Inflammatory macrophage treated with lipopolysaccharide for 1 hour (primary cell): ENCODE results near the gene LIX1L.
A peak's percentile ranks its signal among the peaks of the same experiment; 100 is the strongest.

Source experiments
- DNase-seq, 2 donors: peaks; one replicate each; pipeline ENCODE4 v3.0.0-alpha.2; 2020 to 2022

The LIX1L gene

DNA sequence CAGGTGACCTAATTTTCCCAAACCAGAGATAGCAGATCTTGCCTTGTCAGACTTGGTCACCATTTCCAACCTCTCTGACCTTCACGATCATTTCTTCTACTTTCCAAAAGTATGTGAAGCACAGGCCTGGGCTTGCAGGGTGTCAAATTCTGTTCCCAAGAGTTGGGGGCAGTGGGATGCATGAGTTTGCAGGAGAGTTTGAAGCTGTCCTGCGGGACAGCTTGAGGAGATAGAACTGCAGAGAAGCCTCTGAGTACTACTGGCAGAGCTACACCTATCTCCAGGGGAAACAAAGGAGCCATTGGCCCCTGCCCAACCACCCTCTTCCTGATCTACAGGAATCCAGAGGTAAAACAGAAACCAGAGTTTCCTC, 27.3 kb upstream of the LIX1L start:
- DNase-seq: no peak

DNA sequence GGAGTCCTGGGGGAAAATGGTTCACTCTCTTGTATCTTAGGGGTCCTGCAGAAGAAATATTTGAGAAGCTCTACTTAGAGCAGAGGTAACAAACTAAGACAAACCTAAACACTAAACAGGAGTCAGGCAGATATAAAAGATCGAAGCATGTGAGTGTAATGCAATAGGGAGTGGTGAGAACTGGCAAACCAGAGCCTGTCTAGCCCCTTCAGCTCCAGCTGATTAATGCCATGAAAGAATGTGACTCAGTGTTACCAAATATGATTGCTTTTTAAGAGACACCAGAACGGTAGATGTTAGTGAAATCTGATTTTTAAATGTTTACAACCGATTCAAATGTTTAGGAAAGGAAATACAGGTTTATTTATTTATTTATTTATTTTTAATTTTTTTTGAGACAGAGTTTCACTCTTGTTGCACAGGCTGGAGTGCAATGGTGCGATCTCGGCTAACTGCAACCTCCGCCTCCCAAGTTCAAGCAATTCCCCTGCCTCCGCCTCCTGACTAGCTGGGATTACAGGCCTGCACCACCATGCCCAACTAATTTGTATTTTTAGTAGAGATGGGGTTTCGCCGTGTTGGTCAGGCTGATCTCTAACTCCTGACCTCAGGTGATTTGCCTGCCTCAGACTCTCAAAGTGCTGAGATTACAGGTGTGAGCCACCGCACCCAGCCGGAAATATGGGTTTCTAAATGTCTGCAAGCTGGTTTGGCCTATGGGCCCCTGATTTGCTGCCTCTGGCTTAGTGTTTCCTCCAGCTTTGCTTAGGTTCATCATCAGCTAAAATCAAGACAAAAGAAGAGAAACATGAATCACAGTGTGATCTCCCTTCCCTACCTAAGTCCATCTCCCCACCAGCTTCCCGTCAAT, 26.4 kb upstream of the LIX1L start:
- no peak for DNase-seq

DNA sequence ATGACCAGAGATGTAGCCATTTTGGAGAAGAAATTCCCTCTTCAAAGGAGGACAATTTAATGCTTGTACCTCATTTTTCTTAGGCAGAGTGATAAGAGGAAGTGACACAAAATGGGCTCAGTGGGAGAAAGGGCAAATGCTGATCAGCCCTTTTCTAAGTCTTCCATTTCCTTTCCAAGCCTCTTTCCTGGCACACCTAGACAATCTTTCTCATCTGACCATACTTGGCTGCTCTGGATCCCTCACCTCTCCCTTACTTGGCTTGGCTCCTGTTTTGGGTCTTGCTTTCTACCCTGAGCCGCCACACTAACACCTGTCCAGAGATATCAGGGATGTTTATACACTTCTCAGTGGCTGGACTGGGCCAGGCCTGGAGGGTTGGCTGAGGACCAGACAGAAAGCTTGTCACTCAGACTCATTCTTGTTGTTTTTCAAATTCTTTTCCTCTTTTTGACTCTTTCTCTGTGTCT, 25.4 kb upstream of the LIX1L start:
- DNase-seq: peak in 1 of 2 donors; percentile 44

DNA sequence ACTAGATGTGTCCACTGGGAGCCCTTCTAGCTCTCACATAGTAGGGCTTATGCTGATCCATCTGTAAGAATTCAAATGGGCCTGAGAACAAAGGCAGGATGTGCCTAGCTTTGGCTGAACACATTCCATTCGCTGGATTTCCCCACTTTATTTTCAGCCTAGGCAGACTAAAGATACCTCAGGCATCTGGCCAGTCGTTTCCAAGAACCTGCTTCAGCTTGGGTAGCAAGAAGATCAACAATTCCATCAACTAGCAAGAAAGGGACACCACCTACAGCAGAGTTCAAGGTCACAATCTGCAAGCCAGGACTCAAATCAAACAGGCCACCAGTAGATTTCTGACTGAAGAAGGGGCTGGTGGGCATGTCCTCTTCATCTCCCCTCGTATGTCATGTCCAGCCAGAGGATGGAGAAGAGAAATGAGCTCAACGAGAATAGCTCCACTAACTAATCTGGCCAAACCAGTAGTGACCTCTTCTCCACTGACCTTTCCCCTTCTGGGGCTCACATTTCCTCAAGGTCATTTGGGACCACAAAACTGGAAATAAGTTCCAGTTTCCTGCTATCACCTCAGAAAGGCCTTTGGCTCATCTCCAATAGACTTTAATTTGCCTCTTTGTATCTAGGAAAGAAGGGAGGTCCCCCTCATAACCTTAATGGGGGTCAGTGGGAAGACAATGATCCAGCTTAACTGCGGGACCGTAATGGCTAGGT, 24.4 kb upstream of the LIX1L start:
- no peak for DNase-seq

DNA sequence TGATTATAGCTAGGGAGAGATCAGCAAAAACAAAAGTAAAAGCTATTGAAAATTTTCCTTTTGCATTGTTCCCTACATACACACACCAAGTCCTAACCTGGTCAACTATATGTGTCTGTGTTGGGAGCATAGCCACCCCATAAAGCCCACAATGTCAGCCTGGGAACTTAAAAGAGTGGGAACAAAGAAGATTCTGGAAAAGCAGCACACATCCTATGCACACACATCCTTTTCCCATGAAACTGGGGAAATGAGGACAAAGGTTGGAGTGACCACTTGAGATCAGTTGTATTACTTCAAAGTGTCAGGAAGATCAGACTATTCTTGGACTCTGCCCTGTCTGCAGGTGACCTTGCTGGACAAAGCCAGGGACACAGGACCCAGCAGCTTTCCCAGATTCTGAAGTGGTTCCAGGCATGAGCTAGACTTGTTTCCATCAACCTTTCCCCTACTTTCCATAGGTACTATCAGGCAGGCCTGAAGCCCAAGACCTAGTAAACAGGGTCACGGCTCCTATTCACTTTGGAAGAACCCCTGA, 22.7 kb upstream of the LIX1L start:
- no peak for DNase-seq

DNA sequence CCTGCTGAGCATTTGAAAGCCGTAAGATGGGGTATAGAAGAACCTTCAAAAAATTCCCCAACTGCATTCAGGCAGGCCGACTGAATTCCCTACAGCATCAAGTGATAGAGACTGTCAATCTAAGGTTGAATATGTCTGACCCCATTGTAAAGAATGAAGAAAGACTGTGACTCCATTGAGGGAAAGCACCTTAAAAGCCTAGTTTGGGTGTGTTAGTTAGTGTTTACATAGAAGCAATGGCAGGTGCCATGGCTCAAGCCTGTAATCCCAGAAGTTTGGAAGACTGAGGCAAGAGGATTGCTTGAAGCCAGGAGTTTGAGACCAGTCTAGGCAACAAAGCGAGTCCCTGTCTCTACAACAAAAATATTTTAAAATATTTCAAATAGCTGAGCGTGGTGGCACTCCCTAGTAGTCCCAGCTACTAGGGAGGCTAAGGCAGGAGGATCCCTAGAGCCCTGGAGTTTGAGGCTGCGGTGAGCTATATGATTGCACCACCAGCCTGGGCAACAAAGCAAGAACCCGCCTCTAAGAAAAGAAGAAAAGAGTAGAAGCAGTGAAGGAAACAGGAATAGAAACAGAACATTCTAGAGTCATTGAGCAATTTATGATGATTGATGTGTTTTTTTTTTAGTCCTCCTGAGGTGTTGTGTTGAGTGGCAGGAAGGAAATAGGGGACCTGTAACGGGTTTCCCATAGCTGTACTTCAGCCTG, 22.1 kb upstream of the LIX1L start:
- no peak for DNase-seq

DNA sequence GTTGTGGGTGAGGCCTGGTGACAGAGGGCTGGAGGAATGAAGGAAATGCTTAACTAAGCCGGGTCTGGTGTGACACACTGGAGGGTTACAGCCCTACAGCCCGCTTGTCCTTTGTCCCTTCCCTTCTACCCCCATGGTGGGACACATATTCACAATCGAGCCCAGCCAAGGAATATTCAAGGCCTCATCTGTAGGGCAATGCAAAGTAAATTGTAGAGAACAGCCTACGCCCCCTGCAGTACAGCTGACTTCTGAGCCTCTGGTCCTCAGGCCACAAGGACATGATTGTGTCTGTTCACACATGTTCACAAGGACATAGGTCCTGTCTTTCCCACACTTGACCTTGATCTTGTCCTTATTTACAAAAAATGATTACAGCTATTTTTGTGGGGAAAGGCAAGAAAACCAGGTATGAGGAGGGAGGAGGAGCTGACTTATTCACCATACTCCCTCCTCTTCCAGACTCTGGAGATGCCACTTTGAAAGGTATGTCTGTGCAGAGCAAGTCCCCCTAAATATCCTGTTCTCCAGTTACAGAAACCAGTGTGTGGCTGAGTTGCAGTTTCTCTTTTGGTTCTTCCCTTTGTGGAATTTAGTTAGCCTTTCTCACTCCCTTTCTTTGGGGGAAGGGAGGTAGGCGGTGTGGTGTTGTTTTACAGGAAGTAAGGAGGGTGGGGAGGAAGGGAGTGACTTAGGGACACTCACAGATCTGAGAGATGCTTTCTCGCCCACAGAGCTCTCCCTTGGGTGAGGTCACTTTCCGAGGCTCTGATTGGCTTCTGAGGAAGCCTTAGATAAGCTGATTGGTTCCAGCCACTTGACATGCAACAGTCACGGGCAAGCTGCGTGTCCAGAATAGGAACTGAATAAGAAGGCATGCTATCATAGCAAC, 21.3 kb upstream of the LIX1L start:
- DNase-seq: peak; percentile 98 to 100

DNA sequence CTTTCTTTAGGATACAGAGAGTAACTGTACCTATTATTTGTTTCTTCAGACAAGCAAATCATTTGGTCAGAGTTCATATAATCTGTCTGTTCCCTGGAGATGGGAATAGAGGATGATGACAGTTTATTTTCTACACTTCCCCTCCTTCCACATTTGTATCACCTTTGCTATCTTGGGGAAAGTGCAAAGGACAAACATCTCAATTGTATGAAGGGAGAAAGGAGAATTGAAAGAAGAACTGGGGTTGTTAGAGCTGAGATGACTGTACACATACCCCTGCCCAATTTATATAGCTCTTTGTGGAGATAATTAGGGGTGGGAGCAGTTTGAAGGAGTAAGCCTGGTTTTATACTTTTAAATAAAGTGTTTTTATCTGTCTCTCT, 20.6 kb upstream of the LIX1L start:
- DNase-seq: no peak

DNA sequence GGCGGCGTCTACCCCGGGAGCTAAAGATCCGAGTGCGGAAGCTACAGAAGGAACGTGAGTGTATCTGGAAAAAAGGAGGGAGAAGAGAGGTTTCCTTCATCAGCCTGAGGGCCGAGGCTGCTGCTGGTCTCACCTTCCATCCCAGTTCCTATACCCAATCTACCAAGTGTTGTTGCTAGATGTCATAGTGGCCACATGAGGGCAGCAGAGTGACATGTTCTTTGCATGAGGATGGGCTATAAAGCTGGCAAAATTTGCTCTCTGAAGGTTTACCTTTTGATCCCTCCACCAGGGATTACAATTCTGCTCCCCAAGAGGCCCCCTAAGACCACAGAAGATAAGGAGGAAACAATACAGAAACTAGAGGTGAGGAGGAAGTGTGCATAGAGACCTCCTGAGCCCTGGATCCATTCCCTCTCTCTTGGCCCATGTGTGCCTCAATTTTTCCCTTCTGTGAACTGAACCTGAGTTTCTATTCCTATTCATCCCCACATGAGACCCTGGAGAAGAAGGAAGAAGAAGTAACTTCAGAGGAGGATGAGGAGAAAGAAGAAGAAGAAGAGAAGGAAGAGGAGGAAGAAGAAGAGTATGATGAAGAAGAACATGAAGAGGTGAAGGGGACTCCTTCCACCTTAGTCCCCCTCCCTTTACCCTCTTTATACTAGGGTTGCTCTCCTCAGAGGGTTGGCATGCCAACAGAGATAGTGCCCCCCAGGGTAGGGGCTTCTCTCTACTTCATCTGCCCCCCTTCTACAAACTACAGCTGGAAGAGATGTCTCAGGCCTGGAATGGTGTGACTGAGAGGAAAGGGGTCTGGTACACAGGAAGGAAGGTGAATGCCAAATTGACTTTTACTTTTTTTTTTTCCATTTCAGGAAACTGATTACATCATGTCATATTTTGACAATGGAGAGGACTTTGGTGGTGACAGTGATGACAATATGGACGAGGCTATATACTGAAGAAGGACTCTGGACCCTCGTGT, 20.0 kb upstream of the LIX1L start:
- peak; percentile 58 to 79 for DNase-seq

DNA sequence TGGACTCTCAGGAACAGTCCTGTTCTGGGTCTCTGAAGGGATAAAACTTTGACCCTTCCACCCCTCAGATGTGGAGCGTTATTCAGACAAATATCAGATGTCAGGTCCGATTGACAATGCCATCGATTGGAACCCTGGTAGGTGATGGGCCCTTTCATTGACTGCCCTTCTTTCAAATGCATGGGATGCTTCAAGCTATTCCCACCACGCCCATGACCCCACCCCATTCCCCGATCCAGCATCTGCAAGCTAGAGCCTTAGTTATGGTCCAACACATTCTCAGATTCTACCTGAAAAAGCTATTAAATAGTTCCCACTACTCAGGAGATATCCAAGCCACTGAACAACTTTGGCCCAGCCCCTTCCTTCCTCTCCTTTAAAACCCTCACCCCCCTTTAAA, 19.2 kb upstream of the LIX1L start:
- no peak for DNase-seq

DNA sequence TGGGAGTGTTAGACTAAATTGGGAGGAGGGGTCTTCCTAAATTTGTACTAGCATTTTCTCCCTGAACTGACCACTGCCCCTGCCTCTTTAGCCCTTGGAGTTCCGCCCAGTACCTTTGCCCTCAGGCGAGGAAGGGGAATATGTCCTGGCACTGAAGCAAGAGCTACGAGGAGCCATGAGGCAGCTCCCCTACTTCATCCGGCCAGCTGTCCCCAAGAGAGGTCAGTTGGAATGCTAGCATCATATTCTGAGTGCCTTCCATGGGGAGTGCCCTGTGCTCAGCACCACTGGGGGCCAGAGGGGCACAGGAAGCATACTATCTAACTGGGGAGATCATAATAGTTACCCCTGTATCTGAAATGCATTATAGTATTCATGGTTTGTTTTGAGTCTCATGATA, 17.4 kb upstream of the LIX1L start:
- no peak for DNase-seq

DNA sequence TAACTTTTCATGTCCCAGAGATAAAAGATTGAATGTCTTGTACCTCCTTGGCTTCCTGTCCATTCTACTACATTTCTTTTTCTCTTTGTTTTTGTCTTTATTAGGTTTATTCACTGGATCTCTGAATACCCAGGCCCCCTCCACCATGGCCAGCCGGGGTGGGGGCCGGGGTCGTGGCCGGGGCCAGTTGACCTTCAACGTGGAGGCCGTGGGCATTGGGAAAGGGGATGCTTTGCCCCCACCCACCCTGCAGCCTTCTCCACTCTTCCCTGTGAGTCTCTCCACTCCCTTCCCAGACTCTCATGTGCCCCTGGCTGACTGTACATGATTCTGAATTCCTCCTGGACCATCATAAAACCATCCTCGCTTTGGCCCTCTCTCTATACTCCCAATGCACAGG, 16.9 kb upstream of the LIX1L start:
- DNase-seq: no peak

DNA sequence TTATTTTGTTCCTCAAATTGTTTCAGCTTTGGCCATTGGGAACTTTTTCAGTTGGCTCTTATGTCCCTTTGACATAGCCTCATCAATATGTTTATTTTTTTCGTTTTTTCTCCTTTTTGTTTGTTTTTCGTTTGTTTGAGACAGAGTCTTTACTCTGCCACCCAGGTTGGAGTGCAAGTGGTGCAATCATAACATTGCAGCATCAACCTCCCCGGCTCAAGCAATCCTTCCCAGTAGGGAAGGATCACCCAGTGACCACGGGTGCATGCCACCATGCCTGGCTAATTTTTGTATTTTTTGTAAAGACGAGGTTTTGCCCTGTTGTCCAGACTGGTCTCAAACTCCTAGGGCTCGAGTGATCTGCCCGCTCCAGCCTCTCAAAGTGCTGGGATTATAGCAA, 14.8 kb upstream of the LIX1L start:
- DNase-seq: no peak

DNA sequence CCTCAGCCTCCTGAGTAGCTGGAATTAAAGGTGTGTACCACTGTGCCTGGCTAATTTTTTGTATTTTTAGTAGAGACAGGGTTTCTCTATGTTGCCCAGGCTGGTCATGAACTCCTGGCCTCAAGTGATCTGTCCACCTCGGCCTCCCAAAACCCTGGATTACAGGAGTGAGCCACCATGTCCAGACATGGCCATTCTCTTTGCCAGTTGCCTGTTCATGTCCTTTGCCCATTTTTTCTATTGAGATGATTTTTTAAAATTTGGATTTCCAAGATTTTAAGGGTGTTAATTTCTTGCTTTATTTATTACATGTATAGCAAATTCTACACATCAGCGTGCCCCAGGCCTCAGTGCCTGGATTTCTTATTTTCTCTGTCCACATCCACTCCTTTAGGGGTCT, 9.5 kb upstream of the LIX1L start:
- no peak for DNase-seq

DNA sequence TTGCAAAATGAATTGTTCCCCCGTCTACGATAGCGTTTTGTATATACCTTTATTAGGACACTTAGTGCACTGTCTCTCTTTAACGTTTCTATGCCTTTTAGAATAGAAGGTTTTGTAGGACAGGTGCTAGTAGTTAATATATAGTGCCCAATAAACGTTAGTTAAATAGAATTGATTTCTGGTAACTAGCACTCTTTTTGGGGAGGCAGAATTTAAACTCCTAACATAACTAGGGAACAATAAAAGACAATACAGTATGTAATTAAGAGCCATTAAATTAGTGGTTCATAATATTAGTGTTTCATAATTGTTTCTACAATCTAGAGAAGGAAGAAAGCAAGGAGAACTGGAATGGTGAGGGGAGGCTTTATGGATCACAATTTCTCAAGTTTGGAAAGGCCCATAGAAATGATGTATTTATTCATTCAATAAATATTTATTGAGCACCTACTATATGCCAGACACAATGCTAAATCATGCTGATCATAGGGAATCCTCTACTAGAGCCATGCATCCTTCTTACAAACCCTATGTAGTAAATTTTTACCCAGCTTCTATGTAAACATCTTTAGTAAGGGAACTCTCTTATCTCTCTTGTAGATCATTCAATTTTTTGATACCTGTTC, 7.4 kb upstream of the LIX1L start:
- no peak for DNase-seq

DNA sequence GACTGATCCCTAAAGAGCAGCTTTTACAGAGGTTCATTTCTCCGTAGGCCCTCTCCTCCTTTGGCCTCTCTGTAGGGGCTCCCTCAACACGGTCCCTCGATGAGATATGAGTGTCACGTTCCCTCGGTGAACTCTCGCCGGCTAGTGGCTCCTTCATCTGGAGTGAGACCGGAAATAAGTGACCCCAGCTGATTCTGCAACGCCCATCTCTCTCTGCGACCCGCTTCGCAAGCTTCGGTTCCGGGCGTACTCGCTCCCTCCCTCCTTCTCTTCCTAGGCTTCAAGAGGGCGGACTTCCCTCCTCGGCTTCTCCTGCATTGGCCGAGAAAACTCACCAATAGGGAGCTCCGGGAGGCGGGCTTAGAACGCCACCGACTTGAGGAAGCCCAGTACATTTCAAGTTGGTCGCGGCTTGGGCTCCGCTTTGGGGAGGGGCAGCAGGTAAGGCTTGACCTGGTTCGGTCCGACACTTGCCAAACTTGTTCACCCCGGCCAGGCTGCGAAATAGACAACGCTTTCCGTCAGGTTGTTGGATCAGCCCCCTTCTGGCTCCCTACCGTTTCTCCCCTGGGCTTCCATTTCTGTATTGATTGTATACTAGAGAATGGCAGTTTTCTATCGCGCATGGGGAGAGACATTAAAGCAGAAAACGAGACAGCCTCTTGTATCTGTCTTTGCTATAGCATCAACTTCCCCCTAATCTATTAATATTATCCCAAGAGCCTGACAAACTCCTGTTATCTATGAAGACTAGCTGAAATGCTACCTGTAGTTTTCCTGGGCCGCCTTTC, 6.7 kb upstream of the LIX1L start, which contains the start of the genes ANKRD34A and POLR3GL:
TSS of gene ANKRD34A (minus strand) at position 248 of the 791 bp plus-strand sequence. CDS start 2,816 bp downstream, outside the sequence.
TSS of gene POLR3GL (plus strand) at position 363 of the 791 bp plus-strand sequence. CDS start 10,176 bp downstream, outside the sequence.
- DNase-seq: peak; percentile 89 to 92

DNA sequence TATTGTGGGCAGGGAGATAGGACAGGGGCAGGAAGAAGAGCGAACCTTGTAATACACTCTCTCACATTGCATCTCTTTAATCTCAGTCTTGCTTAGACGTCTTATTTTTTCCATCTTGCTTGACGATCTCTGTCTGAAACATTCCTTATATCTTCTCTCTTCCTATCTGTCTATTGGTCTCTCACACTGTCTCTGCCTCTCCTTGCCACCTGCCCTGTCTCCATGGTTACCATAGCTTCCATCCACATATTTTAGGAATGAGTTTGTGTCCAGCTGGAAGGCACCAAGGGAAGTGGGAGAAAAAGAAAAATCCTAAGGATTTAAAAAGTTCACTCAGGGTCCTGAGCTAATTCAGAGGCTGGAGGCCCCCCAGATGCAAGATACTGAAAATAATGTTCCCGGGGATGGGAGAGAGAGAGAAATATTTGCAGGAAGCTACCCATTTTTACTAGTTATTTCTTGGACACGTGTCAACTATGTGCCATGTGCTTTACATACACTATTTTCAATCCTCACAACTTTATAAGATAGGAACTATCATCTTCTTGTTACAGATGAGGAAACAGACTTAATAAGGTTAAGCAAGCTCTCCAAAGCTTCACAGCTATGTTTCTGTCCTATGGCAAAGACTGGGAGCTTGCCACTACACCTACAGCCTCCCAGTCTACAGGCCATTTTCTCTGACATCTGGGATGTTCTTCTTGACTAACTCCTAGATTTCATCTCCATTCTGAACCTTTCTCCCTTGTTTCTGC, 5.6 kb upstream of the LIX1L start:
- DNase-seq: no peak
